Mesendoderm (in vitro differentiated cells): ENCODE results near the gene PTTG1.

Source experiments
- DNase-seq: peaks from one replicate; pipeline ENCODE4 v3.0.0; 2013
- H2AK5ac ChIP-seq: 2 replicates; pipeline ENCODE4 v1.6.1; 2013; ENCODE audit warnings: low read length, inconsistent platforms
- H2BK120ac ChIP-seq: 2 replicates; pipeline ENCODE4 v1.6.1; 2013; ENCODE audit warnings: low read depth, mild to moderate bottlenecking, low read length, moderate library complexity, mixed read lengths
- H2BK15ac ChIP-seq: replicated peaks from 2 replicates; pipeline ENCODE4 v1.6.1; 2013; ENCODE audit warnings: low read depth, mild to moderate bottlenecking, moderate library complexity
- H2BK5ac ChIP-seq: 2 replicates; pipeline ENCODE4 v1.6.1; 2013; ENCODE audit warnings: low read length, inconsistent platforms
- H3K18ac ChIP-seq: 2 replicates; pipeline ENCODE4 v1.6.1; 2013; ENCODE audit warnings: mild to moderate bottlenecking, low read length, mixed read lengths
- H3K23ac ChIP-seq: one replicate; pipeline ENCODE4 v1.6.1; 2013; ENCODE audit warnings: low read length
- H3K27ac ChIP-seq: 2 replicates; pipeline ENCODE4 v1.5.1; 2013; ENCODE audit warnings: low read depth, mild to moderate bottlenecking, inconsistent platforms, low read length, moderate library complexity
- H3K27me3 ChIP-seq: 2 replicates; pipeline ENCODE4 v1.6.1; 2013; ENCODE audit warnings: low read length, control low read depth, mild to moderate bottlenecking, inconsistent platforms; ENCODE audit not compliant: insufficient read depth, poor library complexity
- H3K36me3 ChIP-seq: 2 replicates; pipeline ENCODE4 v1.6.1; 2013; ENCODE audit warnings: low read length, inconsistent platforms; ENCODE audit not compliant: control insufficient read depth, insufficient read depth
- H3K4ac ChIP-seq: one replicate; pipeline ENCODE4 v1.6.1; 2013; ENCODE audit warnings: low read depth, mild to moderate bottlenecking, low read length, moderate library complexity
- H3K4me1 ChIP-seq: 2 replicates; pipeline ENCODE4 v1.6.1; 2013; ENCODE audit warnings: low read depth, low read length, inconsistent platforms; ENCODE audit not compliant: control insufficient read depth
- H3K4me2 ChIP-seq: 2 replicates; pipeline ENCODE4 v1.6.1; 2013; ENCODE audit warnings: low read length
- H3K4me3 ChIP-seq: 2 replicates; pipeline ENCODE4 v1.5.1; 2013; ENCODE audit warnings: mild to moderate bottlenecking, low read length
- H3K56ac ChIP-seq: one replicate; pipeline ENCODE4 v1.6.1; 2013; ENCODE audit warnings: low read length
- H3K79me1 ChIP-seq: 2 replicates; pipeline ENCODE4 v1.6.1; 2013; ENCODE audit warnings: low read length, inconsistent platforms
- H3K79me2 ChIP-seq: 2 replicates; pipeline ENCODE4 v1.6.1; 2013; ENCODE audit warnings: mild to moderate bottlenecking, low read length; ENCODE audit not compliant: control insufficient read depth, insufficient read depth
- H3K9ac ChIP-seq: 2 replicates; pipeline ENCODE4 v1.6.1; 2013; ENCODE audit warnings: low read length, inconsistent platforms
- H4K5ac ChIP-seq: one replicate; pipeline ENCODE4 v1.6.1; 2013; ENCODE audit warnings: low read length
- H4K8ac ChIP-seq: one replicate; pipeline ENCODE4 v1.6.1; 2013; ENCODE audit warnings: low read depth, mild to moderate bottlenecking, control low read depth, low read length, moderate library complexity
- WGBS: extraction: QIAGEN DNeasy Blood & Tissue Kit; methylation state at CpG from one replicate; pipeline ENCODE4 v1.1.7; 2013; ENCODE audit warnings: low lambda C conversion rate, missing lambda C conversion rate; ENCODE audit not compliant: insufficient coverage; ENCODE audit errors: extremely low coverage; 5-methylcytosine and 5-hydroxymethylcytosine counted together

Gene PTTG1

GRCh38 chr5:160472482-160472881, 50.8 kb downstream of the PTTG1 start:
- Histone ChIP-seq H3K79me1 (no peaks in the 10 kb centered on the region), H3K18ac (no peak overlapping the region), H3K4me2 (no peak overlapping the region), H2BK120ac (no peak overlapping the region), H3K9ac (no peak overlapping the region), H4K5ac (no peak overlapping the region), H3K4me3 (no peak overlapping the region), H3K27me3 (no peaks in the 10 kb centered on the region), H4K8ac (no peak overlapping the region), H3K56ac (no peak overlapping the region), H3K27ac (no peak overlapping the region), H2BK15ac (no peak overlapping the region), H2BK5ac (no peak overlapping the region), H3K4me1 (no peaks in the 10 kb centered on the region), H3K79me2 (no peaks in the 10 kb centered on the region), H3K36me3 (no peaks in the 10 kb centered on the region), H3K4ac (no peak overlapping the region), H2AK5ac (no peak overlapping the region), H3K23ac (no peak overlapping the region)
- DNase-seq = no peak
- WGBS = no CpG with 5 or more reads among the region's 4 CpGs

- Histone ChIP-seq H3K56ac (no peak overlapping the region), H2BK5ac (no peak overlapping the region), H3K79me1 (no peaks in the 10 kb centered on the region), H3K9ac (no peak overlapping the region), H2BK120ac (no peak overlapping the region), H2AK5ac (no peak overlapping the region), H3K27ac (no peak overlapping the region), H3K4ac (no peak overlapping the region), H3K18ac (no peak overlapping the region), H3K4me2 (no peak overlapping the region), H3K4me1 (no peaks in the 10 kb centered on the region), H2BK15ac (no peak overlapping the region), H3K36me3 (no peaks in the 10 kb centered on the region), H3K79me2 (no peaks in the 10 kb centered on the region), H3K23ac (no peak overlapping the region), H3K4me3 (no peak overlapping the region), H3K27me3 (no peaks in the 10 kb centered on the region), H4K8ac (no peak overlapping the region), H4K5ac (no peak overlapping the region)
- no peak for DNase-seq
- WGBS = no CpG with 5 or more reads among the region's 6 CpGs
Observed at GRCh38 chr5:160473681-160474080, 52.0 kb downstream of the PTTG1 start.

- no CpG with 5 or more reads among the region's 1 CpG for WGBS
- no peak overlapping the region for H3K4me2 ChIP-seq
- no peak overlapping the region for H4K8ac ChIP-seq
- no peaks in the 10 kb centered on the region for H3K27me3 ChIP-seq
- H3K79me1 ChIP-seq = no peaks in the 10 kb centered on the region
- H2BK15ac ChIP-seq = no peak overlapping the region
- H3K18ac ChIP-seq = no peak overlapping the region
- H3K9ac ChIP-seq = no peak overlapping the region
- H3K4me3 ChIP-seq = no peak overlapping the region
- H3K23ac ChIP-seq = no peak overlapping the region
- H3K79me2 ChIP-seq = no peaks in the 10 kb centered on the region
- H3K27ac ChIP-seq = no peak overlapping the region
- no peaks in the 10 kb centered on the region for H3K4me1 ChIP-seq
- H4K5ac ChIP-seq = no peak overlapping the region
- DNase-seq = no peak
- H3K36me3 ChIP-seq = no peaks in the 10 kb centered on the region
- H3K4ac ChIP-seq = no peak overlapping the region
- H2BK5ac ChIP-seq = no peak overlapping the region
- H2AK5ac ChIP-seq = no peak overlapping the region
- no peak overlapping the region for H3K56ac ChIP-seq
- H2BK120ac ChIP-seq = no peak overlapping the region
Observed at GRCh38 chr5:160474084-160474483, 52.4 kb downstream of the PTTG1 start.

- Histone ChIP-seq H3K27ac (no peak overlapping the region), H3K4me1 (no peaks in the 10 kb centered on the region), H3K27me3 (no peaks in the 10 kb centered on the region), H3K4ac (no peak overlapping the region), H4K5ac (no peak overlapping the region), H3K56ac (no peak overlapping the region), H3K9ac (no peak overlapping the region), H3K23ac (no peak overlapping the region), H3K79me2 (no peaks in the 10 kb centered on the region), H2AK5ac (no peak overlapping the region), H3K18ac (no peak overlapping the region), H3K36me3 (no peaks in the 10 kb centered on the region), H2BK5ac (no peak overlapping the region), H3K4me2 (no peak overlapping the region), H2BK15ac (no peak overlapping the region), H4K8ac (no peak overlapping the region), H3K79me1 (no peaks in the 10 kb centered on the region), H3K4me3 (no peak overlapping the region), H2BK120ac (no peak overlapping the region)
- WGBS = no CpG with 5 or more reads among the region's 7 CpGs
- DNase-seq = no peak
Observed at GRCh38 chr5:160475864-160476438, 54.3 kb downstream of the PTTG1 start.

- Histone ChIP-seq H3K9ac (no peak overlapping the region), H2BK120ac (no peak overlapping the region)
Observed at GRCh38 chr5:160477266-160477970, 55.8 kb downstream of the PTTG1 start.

GRCh38 chr5:160478163-160478562, 56.5 kb downstream of the PTTG1 start:
- no peak overlapping the region for H4K5ac ChIP-seq
- no peak overlapping the region for H3K18ac ChIP-seq
- no peak overlapping the region for H2BK15ac ChIP-seq
- H3K27ac ChIP-seq = no peak overlapping the region
- no peak for DNase-seq
- H2BK5ac ChIP-seq = no peak overlapping the region
- no peaks in the 10 kb centered on the region for H3K27me3 ChIP-seq
- no peaks in the 10 kb centered on the region for H3K36me3 ChIP-seq
- no peaks in the 10 kb centered on the region for H3K4me1 ChIP-seq
- WGBS = no CpG with 5 or more reads among the region's 2 CpGs
- no peak overlapping the region for H4K8ac ChIP-seq
- H3K4me3 ChIP-seq = no peak overlapping the region
- no peak overlapping the region for H3K4ac ChIP-seq
- H3K79me1 ChIP-seq = no peaks in the 10 kb centered on the region
- H3K23ac ChIP-seq = no peak overlapping the region
- H3K56ac ChIP-seq = no peak overlapping the region
- H2BK120ac ChIP-seq = no peak overlapping the region
- H3K79me2 ChIP-seq = no peaks in the 10 kb centered on the region
- H3K9ac ChIP-seq = no peak overlapping the region
- no peak overlapping the region for H2AK5ac ChIP-seq
- no peak overlapping the region for H3K4me2 ChIP-seq

More at GRCh38 chr5:160477266-160477970, 55.8 kb downstream of the PTTG1 start:
- Histone ChIP-seq H4K8ac (no peak overlapping the region), H2BK15ac (no peak overlapping the region), H3K36me3 (no peaks in the 10 kb centered on the region), H4K5ac (no peak overlapping the region), H3K4ac (no peak overlapping the region), H3K27me3 (no peaks in the 10 kb centered on the region), H3K4me3 (no peak overlapping the region), H3K18ac (no peak overlapping the region), H3K79me2 (no peaks in the 10 kb centered on the region), H2AK5ac (no peak overlapping the region), H3K56ac (no peak overlapping the region), H3K4me2 (no peak overlapping the region), H3K4me1 (no peaks in the 10 kb centered on the region), H3K79me1 (no peaks in the 10 kb centered on the region), H2BK5ac (no peak overlapping the region), H3K27ac (no peak overlapping the region), H3K23ac (no peak overlapping the region)
- WGBS = no CpG with 5 or more reads among the region's 6 CpGs
- DNase-seq = no peak
